Stimulated activated CD8-positive, alpha-beta memory T cell treated with anti-CD3 and anti-CD28 coated beads, Interleukin-4, amount 100 ng/mL, for 48 hours (primary cell): Measurements from ENCODE around the gene KAZN.
"Not testable (repeated sequence)": the region's sequence is repeated elsewhere in the genome, so short reads cannot be mapped to it uniquely, and the experiment has no call there.

ENCODE experiments used
- DNase-seq: peaks from one replicate; pipeline ENCODE4 v3.0.0-alpha.2; 2020

The KAZN gene

DNA sequence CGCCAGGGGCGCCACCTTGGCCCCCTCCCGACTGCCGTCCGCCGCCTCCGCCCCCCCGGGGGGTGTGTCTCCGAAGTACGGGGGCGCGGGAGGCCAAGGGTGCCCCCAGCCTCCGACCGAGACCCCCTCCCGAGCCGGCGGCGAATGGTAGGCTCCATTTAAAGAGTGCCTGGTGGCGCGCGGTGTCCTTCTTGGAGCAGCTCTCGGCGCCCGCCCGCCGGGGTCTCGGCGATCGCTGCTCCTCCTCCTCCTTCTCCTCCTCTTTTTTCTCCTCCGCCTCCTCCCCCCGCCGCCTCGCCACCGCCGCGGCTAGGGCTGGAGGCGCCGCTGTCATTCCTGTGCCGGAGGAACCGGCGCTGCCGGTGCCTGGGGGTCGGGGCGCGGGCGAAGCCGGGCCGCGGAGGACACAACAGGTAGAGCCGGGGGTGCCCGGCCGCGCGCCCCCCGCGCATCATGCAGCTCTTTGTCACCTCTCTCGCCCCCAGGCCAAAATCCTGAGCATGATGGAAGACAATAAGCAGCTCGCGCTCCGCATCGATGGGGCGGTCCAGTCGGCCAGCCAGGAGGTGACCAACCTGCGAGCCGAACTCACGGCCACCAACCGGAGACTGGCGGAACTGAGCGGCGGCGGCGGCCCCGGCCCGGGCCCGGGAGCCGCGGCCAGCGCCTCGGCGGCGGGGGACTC lies at the start of gene KAZN:
KAZN (plus strand) TSS at position 188 of the 685 bp plus-strand sequence.
- no peak for DNase-seq

DNA sequence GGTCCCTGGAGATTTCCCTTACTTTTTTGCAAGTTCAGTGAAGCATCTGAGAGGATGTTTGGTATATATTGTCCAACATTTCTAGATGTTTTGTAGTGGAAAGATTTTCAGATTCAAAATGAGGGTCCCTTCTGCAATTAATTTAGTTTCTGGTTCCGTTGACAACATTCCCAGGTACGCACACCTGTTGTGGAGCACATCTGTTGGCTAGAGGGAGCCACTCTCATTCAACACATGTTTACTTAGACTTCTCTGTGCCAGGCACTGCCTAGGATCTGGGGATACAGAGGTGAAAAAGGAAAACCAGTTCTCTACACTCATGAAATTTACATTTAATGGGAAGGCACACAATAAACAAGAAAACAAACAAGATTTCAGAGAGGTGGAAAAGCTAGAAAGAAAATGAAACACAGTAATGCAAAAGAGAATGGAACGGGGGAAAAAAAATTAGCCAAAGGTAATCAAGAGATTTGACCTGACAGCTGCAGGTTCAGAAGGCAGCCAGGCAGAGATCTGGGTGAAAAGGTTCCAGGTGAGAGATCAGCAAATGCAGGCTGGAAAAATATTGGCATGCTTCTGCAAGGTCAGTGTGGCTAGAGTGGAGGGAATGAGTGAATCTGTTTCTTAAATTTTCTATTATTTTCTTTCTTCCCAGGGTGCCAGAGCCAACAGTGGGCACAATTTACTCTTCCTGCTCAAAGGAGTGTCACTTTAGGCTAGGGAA lies 48.4 kb upstream of the KAZN start:
- DNase-seq, result no peak

DNA sequence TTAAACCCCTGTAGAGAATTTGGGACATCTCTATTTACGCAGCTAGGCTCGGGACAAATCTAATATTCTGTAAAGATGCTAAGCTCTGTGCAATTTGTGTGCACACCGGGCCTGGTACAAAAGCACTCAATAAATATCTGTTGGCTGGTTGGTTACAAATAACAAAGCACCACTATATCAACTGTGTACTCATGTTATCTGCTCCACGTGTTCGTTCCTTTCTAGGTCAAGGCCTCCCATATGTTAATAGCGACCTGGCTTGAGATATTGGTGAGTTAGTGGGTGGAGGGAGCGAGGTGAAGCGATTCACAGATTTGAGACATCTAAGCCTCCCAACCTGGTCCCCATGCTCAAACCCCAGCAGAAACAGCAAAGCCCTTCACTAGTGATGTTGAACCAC lies 47.1 kb upstream of the KAZN start:
- no peak for DNase-seq

DNA sequence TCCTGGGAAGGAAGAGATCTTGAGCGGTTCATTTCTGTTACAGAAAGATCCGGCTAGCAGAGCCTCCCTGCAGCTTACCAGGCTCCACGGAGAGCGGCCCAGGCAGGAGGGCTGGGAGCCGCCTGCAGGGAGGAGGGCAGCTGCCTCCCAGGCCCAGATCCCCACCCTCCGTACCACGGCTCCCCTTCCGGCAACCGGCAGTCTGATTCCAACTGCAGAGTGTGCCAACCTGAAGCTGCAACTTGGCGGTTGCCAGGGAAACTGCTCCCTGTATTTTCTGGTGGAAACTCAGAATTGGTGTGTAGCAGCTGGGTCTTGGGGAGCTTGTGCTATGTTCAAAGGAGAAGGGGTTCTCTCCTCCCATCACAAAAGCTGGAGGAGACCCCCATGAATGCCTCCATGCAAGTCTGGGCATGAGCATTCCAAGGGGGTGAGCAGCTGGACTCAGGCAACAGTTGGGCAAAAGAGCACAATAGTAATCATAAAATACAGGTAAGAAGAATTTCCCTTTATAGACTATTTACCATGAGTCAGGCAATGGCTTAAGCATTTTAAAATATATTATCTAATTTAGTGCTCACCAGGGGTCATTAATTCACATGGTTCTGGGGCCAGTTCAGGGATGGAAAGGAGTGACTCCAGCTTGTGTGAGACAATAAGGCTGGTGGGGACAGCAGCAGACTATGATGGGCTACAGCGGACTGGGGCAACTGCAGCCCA lies 46.1 kb upstream of the KAZN start:
- no peak for DNase-seq

DNA sequence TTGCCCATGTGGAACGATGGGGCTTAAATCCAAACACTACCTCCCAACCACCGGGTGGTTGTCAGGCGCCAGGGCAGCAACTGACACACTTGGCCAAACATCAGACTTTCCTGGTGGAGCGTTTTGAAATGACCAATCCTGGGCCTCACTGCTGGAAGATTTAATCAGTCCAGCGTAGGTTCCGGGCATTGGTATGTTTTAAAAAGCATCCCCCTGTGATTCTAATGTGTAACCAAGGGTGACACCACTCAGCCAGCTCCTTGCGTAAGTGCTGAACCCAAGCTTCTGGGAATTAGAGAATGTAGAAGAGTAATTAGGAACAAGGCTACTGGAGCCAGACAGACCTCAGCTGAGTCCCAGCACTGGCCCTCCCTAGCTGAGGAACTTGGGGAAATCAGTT lies 44.8 kb upstream of the KAZN start:
- no peak for DNase-seq

DNA sequence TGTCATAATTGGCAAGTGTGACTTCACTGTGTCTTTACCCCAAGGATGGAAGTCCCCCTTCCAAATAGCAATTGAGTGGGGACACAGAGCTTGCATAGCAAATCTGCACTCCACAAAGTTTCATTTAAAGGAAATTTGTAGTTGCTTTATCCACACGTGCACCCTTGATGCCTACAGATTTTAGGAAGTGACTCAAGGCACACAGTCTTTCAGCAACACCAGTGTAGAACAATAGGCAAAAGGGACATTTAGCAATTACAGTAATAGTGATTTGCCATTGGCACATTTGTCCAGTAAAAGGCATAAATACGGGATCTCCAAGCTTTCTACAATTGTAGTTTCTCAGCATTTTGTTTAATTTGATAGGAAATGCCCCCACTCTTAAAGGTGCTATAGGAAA lies 43.4 kb upstream of the KAZN start:
- no peak for DNase-seq

DNA sequence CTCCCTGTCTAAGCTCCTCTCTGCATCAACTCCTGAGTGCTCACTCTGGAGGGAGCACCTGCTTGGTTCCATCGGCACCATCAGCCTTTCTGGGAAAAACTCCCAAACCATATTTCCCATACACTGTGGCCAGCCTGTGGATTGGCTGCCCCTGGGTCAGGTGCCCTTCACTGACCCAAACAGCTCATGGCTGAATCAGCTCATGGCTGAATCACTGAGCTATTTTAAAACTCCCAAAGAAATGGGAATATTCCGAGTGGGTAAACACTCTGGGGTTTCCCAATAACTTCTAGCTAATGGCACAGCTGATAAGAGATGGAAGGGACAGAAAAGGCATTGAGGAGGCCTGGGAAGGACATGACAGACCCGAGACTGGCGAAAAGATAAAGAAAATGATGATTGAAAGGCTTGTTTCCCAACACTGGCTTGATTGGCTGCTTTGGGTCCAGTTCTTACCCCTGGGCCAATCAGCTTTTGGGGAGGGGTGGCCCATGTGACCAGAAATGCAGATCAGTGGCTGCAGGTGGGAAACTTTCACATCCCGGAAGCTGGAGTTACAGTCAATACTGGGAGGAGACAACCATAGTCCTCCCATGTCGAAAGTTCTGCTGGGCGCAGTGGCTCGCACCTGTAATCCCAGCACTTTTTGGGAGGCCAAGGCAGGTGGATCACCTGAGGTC lies 37.3 kb upstream of the KAZN start:
- no peak for DNase-seq

DNA sequence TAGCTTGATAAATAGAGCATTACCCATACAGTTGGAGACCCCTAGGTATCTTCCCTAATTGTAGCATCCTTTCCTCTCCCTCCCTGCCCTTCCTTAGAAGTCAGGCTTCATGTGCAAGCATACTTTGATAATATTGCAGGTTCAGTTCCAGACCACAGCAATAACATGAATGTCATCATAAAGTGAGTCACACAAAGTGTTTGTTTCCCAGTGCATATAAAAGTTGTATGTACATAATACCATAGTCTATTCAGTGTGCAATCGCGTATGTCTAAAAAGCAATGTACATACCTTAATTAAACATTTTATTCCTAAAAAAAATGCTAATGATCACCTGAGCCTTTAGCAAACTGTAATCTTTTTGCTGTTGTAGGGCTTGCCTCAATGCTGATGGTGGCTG lies 33.4 kb upstream of the KAZN start:
- no peak for DNase-seq

DNA sequence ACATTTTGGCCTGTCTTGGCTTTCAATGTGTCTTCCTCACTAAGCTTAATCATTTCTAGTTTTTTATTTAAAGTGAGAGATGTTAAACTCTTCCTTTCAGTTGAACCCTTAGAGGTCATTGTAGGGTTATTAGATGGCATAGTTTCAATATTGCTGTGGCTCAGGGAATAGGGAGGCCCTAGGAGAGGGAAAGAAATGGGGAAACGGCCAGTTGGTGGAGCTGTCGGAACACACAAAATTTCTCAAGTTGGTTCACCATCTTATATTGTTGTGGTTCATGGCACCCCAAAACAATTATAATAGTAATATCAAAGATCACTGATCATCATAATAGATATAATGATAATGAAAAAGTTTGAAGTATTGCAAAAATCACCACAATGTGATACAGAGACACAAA lies 31.4 kb upstream of the KAZN start:
- no peak for DNase-seq

DNA sequence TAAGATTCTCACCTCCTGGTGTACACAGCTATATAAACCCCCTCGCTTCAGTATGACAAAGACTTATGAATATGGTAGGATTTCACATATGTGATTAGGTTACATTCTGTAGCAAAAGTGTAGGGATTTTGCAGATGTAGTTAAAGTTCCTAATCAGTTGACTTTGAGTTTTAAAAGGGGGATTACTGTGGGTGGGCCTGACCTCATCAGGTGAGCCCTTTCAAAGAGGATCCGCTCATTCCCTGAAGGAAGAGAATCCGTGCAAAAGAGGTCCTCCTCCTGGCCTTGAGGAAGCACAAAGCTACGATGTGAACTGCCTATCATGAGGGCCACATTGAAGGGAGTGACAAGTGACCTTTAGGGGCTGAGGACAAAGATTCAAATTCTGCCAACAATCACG lies 30.6 kb upstream of the KAZN start:
- no peak for DNase-seq

DNA sequence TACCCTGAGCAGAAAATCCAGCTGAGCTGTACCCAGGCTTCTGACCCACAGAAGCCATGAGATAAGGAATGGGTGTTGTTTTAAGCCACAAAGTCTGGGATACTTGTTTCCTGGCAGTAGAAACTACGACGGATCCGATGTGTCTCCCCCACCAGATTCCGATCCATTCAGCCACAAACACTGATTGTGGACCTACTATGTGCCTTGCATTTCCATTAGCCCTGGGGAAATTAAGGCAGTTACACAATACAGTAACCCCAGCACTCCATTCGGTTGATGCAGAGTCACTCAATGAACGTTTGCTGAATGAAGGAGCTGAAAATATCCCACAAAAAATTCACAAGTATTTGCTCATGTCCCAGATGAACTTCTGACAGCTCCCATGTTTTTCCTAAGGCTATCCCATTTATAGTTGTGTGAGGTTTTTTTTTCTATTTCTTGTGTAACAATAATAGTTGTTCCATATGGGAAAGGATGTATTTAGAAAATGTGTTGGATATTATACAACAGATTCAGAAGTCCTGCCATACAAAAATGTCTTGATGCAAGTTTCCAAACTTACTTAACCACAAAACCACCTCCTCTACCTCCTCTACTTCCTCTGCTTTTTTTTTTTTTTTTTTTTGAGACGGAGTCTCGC lies 29.6 kb upstream of the KAZN start:
- DNase-seq, result no peak

DNA sequence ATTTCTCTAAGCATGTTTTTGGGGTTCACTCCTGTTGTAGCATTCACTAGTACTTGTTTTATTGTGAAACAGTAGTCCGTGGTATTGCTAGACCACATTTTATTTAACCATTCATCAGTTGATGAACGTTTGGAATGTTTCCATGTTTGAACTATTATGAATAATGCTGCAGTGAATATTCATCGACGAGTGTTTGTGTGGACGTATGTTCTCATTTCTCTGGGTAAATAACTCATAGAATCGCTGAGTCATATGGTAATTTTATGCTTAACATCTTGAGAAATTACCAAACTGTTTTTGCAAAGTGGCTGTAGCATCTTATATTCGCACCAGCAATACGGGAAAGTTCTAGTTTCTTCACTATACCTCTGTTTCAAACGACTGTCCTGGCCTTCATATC lies 28.0 kb upstream of the KAZN start:
- DNase-seq, result no peak

DNA sequence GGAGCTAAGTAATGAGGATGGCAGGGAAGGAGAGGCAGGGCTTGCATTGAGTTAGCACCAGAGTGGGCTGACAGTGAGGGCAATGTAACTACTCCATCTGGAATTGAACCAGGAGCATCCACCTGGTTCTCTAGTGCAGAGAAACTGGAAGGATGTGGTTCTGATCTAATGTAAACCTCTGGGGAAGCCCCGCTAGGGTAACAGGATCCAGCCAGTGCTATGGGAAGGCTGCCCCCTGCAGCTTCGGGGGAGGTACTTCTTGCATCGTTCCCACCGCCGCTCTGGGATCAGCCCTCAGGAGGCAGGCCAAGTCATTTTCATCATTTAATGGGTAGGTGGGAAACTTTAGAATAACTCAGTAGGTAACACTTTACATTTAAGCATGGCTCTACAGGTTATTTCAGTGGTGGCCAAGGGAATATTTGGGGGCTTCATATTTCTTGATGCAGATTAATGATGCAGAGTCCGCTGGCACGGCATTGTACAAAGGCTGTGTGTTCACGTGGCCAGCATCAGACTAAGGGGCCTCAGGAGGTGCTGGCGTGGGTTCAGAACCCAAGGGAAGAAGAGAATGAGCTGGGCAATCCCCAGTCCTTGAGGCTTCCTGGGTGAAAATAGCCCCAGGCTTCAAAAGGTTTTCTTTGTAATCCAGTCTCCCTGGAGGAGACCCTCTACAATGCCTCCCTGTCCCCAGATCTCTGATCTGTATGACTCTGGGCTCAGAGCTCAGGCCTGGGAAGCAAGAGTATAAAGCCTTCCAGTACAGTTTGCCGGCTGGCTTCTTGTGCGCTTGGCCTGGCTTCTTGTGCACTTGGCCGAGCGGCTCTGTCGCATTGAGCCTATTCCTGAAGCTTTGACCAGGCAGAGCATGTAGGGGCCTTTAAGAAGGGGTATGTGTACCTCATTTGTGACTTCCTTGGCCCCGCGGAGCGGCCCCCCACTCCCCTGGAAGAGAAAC lies 26.4 kb upstream of the KAZN start:
- DNase-seq, result no peak

DNA sequence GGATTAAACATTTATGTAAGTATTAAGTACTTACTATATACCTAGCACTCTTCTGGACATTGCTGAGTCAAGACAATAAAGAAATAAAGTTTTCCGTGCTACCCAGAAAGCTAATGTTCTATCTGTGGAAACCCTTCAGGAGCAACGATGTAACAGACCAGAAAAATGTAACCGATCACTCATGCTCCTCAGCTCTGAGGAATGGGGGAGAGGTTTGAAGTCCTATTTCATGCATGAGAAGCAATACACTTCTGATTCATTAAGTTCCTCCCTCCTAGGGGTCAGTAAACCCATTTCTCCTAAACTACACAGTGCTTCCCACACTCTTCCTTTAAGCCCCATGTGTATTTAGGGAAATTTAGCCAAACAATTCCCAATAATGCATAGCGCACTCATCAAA lies 25.6 kb upstream of the KAZN start:
- no peak for DNase-seq

DNA sequence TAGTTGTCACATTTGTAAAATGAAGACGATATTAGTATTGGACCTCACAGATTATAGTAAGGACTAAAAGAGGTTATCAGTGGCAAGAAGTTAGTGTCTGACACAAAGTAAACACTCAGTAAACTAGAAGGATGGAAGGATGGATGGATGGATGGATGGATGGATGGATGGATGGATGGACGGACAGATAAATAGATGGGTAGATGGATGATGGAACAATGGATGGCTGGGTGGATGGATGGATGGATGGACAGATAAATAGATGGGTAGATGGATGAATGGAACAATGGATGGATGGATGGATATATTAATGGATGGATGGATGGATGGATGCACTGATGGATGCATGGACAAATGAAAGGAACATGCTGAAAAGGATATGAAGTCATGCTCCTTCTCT lies 22.3 kb upstream of the KAZN start:
- no peak for DNase-seq

DNA sequence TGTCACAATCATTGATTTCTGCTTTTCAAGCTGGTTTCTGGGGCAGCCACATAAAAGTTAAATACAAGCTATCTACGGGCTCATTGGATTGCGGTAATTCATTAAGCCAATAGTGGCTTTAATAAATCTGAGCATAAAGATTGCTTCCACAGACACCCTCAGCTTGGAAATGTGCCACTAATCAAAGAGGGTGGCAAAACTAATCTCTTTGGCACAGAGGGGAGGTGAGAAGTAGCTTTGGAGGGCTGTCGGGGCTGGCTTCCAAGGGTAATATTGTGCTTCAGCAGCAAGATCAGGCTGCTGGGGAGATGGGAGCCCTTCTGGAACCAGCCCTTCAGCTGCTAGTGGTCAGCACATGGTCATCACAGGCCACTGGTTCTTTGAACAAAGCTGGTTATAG lies 21.2 kb upstream of the KAZN start:
- DNase-seq, result no peak

DNA sequence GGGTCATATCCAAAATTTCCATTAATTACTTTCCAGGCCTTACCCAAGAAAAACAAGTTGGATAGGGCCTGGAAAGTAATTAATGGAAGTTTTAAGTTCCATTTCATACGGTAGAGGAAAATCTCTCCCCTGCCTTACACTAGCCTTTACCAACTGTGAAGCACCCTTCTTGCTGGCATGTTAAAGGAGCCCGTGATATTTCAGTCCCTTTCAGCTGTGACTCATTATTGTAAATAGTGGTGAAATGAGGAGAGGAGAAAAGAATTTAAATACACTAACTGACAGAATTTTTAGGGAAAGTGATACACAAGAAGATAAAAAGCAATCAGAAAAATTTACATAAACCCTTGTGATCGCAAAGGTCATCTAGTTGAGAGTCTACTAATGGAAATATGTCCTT lies 20.3 kb upstream of the KAZN start:
- no peak for DNase-seq

DNA sequence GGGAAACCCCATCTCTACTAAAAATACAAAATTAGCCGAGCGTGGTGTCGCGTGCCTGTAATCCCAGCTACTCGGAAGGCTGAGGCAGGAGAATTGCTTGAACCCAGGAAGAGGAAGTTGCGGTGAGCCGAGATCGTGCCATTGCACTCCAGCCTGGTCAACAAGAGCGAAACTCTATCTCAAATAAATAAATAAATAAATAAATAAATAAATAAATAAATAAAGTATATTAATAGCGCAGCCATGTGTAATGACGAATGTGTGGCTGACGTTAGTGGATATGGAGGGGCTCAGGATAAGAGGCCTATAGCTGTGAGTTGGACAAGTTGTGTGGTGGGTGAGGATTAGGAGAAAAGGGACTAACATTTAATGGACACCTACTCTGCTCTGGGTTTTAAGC lies 18.2 kb upstream of the KAZN start:
- not testable (repeated sequence) for DNase-seq

DNA sequence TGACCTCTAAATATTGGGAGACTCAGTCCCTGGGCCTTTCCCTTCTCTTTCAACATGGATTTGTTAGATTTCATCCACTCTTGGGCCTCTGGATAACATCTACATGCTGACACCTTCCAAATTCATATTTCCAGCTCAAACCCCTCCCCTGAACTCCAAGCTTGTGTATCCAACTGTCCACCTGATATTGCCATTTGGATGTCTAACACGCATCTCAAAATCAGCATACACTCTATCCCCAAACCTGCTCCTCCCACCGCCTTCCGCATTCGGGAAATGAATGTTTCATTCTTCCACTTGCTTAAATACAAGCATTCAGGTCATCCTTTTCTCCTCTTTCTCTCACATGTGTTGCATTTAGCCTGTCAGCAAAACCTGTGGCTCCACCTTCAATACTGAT lies 17.5 kb upstream of the KAZN start:
- no peak for DNase-seq

DNA sequence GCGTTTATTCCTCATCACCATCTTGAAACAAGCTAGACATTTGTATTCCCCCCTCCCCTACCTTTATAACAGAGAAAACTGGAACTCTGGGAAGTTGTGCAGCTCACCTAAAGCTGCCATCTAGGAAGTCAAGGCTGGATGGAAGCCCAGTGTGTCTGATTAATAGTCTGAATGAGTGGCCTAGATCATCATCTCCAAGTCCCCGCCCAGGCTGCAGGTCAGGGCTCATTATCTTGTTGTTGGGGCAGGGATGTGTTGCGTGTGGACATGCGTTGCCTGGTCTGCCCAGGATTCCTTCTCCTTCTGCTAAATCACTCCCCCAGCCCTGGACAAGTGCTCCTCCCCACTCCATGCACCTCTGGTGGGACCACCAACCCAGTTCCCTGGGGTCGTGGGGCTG lies 14.7 kb upstream of the KAZN start:
- DNase-seq, result no peak

DNA sequence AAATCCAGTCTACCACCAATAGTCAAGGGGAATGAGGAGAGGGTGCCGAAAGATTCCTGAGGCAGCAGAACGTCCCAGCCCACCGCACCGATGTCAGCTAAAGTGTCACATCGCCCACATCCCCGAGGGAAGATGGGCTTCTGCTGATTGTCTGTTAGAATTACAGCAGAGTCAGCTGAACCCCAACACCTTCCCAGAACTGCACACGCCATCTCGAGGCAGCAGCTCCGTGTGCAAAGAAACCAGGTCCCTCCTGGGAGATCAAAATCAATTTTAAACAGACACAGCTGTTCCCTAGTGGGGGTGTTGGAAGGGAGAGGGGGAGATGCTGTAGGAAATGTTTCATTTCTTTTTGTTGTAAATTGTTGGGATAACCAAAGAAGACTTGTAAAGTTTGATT lies 12.8 kb upstream of the KAZN start:
- no peak for DNase-seq
